Body of pancreas (tissue), 4 donors: ENCODE results near the gene POLR1G. TPM values are rescaled to one million over a fixed set of nuclear protein-coding genes. Genes with fewer than 3 reads are reported as not detected.
A peak's percentile ranks its signal among the peaks of the same experiment; 100 is the strongest.

ENCODE experiments used
- ATAC-seq: fragments of 150-250 bp; one replicate; pipeline ENCODE4 v1.9.1; 2016
- DNase-seq, 4 donors: peaks; one replicate each; pipeline ENCODE4 v3.0.0-alpha.2; 2019
- H3K27ac ChIP-seq, 4 donors: fragments of 200-600 bp; sonication (generic); 1 replicate in 3 of 4; 2 replicates in 1 of 4; pipeline versions ENCODE4 v1.5.1 to v1.6.1; 2016 to 2019; ENCODE audit warnings: mild to moderate bottlenecking in 1 of 4, mixed read lengths in 1 of 4, moderate library complexity in 1 of 4
- H3K27me3 ChIP-seq, 2 donors: fragments of 200-600 bp; sonication (generic); one replicate each; pipeline ENCODE4 v1.6.0; 2016; ENCODE audit warnings: mild to moderate bottlenecking in 1 of 2
- H3K36me3 ChIP-seq, 2 donors: fragments of 200-600 bp; sonication (generic); replicated peaks in 1 of 2; 2 replicates each; pipeline ENCODE4 v1.5.1; 2016; ENCODE audit warnings: low read depth in 2 of 2; ENCODE audit not compliant: insufficient read depth in 1 of 2
- H3K4me1 ChIP-seq: fragments of 200-600 bp; sonication (generic); one replicate; pipeline ENCODE4 v1.6.0; 2016
- H3K4me3 ChIP-seq, 2 donors: fragments of 200-600 bp; sonication (generic); 1 replicate in 1 of 2; 2 replicates in 1 of 2; pipeline ENCODE4 v1.5.1; 2016 to 2019
- H3K9me3 ChIP-seq, 3 donors: fragments of 200-600 bp; sonication (generic); 1 replicate in 2 of 3; 2 replicates in 1 of 3; pipeline ENCODE4 v1.5.1; 2016
- POLR2A ChIP-seq, 3 donors: fragments of 450-650 bp; IDR thresholded peaks; one replicate each; pipeline ENCODE4 v1.6.1; 2016; ENCODE audit warnings: antibody characterized with exemption in 3 of 3, mild to moderate bottlenecking in 2 of 3
- WGBS, 2 donors: methylation state at CpG; one replicate each; pipeline ENCODE4 v1.1.5; 2017; 5-methylcytosine and 5-hydroxymethylcytosine counted together
- intact Hi-C: fragments of 100-400 bp; cut with DNase I; formaldehyde crosslinking; loops from one replicate; pipeline ENCODE4 v1.15.1; 2023
- total RNA-seq, 2 donors: library from RNA; depleted of rRNA; stranded (reverse); fragments of >200 nt; gene quantifications; one replicate each; pipeline ENCODE4 v1.1.0, GENCODE V29; 2016
- TF ChIP-seq, protein P1 (sequence below), 7 experiments: fragments of 450-650 bp in 4 of 7; fragments of 200-600 bp in 3 of 7; sonication (generic) in 3 of 7; IDR thresholded peaks; one replicate each; pipeline ENCODE4 v1.5.1; 2016 to 2019; ENCODE audit warnings: antibody characterized with exemption in 7 of 7

POLR1G gene
- total RNA-seq, 2 donors from 2014 or later = 1.8 to 2.0 TPM

DNA sequence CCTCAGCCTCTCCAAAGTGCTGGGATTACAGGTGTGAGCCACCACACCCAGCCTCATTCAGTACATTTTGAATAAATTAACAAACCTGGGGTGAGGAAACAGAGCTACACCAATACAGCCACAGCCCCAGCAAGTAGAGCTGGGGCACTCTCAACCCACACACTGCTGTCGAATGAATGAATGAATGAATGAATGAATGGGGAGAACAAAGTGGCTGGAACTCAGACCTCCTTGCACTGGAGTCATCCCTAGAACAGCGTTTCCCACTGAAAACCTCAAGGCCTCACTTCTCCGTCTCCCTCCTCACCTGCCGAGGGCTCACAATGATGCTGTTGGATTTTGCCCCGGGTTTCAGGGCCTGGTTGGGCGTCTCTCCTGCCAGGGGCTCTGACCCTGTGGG, 14.4 kb downstream of the POLR1G start:
- DNase-seq (no peak), ATAC-seq (no peak)
- Histone ChIP-seq H3K27ac (no peak overlapping the region), H3K4me3 (no peak overlapping the region), H3K4me1 (peaks cover 26% of the 10 kb centered on the region), H3K27me3 (no peaks in the 10 kb centered on the region), H3K9me3 (no peaks in the 10 kb centered on the region), H3K36me3 (no peaks in the 10 kb centered on the region)
- WGBS, 2 donors = 88 to 94% methylated on average over 6 of the region's 6 CpGs
- TF ChIP-seq POLR2A (IDR thresholded peaks at IDR 0.05) = no peak
- TF ChIP-seq, protein P1, sequence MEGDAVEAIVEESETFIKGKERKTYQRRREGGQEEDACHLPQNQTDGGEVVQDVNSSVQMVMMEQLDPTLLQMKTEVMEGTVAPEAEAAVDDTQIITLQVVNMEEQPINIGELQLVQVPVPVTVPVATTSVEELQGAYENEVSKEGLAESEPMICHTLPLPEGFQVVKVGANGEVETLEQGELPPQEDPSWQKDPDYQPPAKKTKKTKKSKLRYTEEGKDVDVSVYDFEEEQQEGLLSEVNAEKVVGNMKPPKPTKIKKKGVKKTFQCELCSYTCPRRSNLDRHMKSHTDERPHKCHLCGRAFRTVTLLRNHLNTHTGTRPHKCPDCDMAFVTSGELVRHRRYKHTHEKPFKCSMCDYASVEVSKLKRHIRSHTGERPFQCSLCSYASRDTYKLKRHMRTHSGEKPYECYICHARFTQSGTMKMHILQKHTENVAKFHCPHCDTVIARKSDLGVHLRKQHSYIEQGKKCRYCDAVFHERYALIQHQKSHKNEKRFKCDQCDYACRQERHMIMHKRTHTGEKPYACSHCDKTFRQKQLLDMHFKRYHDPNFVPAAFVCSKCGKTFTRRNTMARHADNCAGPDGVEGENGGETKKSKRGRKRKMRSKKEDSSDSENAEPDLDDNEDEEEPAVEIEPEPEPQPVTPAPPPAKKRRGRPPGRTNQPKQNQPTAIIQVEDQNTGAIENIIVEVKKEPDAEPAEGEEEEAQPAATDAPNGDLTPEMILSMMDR (IDR thresholded peaks at IDR 0.05) = no peak
- intact Hi-C loops = no loop called here

DNA sequence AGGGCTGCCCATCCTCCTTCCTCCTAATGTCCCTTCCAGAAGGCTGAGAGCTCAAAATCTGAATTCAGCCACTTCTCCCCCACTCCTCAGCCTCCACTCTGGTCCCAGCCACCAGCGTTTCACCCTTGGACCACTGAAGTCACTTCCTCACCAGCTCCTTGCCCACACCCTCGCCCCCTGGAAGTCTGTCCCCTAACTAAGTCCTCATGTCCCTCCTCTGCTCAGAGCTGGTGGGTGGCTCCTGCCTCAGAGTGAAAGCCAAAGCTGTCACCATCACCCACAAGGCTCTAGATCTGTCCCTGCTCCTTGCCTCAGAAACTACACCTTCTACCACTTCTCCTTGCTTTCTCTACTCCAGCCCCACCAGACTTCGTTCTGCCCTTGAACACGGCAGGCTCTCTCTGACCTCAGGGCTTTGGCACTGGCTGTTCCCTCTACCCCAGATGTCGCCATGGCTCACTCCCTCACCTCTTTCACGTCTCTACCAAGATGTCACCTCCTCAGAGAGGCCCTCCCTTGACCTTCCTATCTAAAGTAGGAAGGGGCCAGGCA, 15.6 kb downstream of the POLR1G start:
- no peak for TF ChIP-seq POLR2A (IDR thresholded peaks at IDR 0.05)
- TF ChIP-seq, protein P1 (IDR thresholded peaks at IDR 0.05) = no peak
- Histone ChIP-seq H3K9me3 (no peaks in the 10 kb centered on the region), H3K4me1 (peaks cover 26% of the 10 kb centered on the region), H3K27me3 (no peaks in the 10 kb centered on the region), H3K4me3 (no peak overlapping the region), H3K36me3 (no peaks in the 10 kb centered on the region), H3K27ac (no peak overlapping the region)
- DNase-seq = no peak
- 73 to 76% methylated on average over 6 of the region's 6 CpGs for WGBS, 2 donors
- ATAC-seq = no peak
- intact Hi-C loops = no loop called here

DNA sequence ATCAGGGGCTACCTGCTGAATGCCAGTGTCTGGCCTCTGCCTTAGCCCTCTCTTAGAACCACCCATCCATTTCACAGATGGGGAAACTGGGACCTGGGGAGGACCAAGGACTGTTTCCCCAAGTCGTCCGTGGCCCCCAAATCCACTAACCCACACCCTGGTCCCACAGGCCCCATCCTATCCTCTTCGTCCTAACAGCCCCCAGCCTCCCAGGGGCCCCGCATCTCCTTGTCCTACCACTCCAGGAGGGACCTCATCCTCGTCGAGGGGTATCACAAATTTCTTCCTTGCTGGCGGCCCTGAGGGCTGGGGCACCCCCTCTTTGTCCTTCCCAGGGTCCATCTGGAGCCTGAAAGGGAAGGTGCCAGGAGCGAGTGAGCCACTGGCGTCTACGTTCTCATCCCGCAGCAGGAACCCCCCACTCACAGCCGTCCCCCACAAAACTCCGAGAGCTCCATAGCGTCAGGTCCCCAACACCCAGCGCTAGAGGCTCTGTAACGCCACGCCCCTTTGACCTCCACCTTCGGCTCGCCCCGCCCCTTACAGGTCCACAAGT, 16.7 kb downstream of the POLR1G start:
- intact Hi-C loops = no loop called here
- peak overlapping the region; percentile 84 to 97 (median 90) for H3K27ac ChIP-seq
- DNase-seq (no peak), ATAC-seq (no peak)
- no peaks in the 10 kb centered on the region for H3K9me3 ChIP-seq
- TF ChIP-seq, protein P1 (IDR thresholded peaks at IDR 0.05) = no peak
- no peak for TF ChIP-seq POLR2A (IDR thresholded peaks at IDR 0.05)
- no peaks in the 10 kb centered on the region for H3K27me3 ChIP-seq
- peaks cover 26% of the 10 kb centered on the region for H3K4me1 ChIP-seq
- peak overlapping the region; percentile 12 to 29 for H3K4me3 ChIP-seq
- WGBS, 2 donors = 9 to 22% methylated on average over 12 to 20 of the region's 20 CpGs
- H3K36me3 ChIP-seq = no peaks in the 10 kb centered on the region

DNA sequence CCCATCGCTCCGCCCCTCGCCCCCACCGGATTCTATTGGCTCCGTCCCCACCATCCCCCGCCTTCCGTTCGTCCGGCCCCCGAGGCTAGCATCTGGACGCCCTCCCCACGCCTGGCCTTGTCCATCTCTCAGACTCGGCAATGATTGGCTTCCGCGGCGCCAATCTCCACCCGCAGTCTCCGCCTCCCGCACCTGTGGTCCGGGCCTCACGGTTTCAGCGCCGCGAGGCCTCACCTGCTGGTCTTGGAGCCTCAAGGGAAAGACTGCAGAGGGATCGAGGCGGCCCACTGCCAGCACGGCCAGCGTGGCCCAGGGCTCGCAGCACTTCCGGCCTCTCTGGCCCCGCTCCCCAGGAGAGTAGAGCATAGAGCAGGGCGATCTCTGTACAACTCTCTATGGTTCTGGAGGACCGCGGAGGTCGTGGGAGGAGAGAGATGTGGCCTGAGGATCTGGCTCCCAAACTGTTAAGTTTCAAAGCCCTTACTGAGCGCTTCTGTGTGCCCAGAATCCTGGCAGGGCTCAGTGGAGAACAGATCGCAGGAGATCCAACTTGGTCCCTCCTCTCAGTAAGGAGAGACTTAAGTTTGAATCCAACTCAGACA, 17.2 kb downstream of the POLR1G start, which contains the start of gene ERCC1:
ERCC1 (minus strand) TSS at position 329 of the 602 bp plus-strand sequence. CDS start 543 bp downstream, outside the sequence.
- Histone ChIP-seq H3K27ac (peak within 1 kb of the TSS; percentile 84 to 97 (median 90)), H3K4me1 (peaks cover 32% of the 10 kb centered on the region), H3K4me3 (peak within 1 kb of the TSS; percentile 12 to 29), H3K27me3 (no peaks in the 10 kb centered on the region), H3K9me3 (no peaks in the 10 kb centered on the region), H3K36me3 (no peaks in the 10 kb centered on the region)
- DNase-seq = peak; percentile 99 to 100 (median 100)
- ATAC-seq = peak; percentile 89
- intact Hi-C loops = no loop called here
- 0% methylated on average over 11 to 37 of the region's 37 CpGs for WGBS, 2 donors
- TF ChIP-seq, protein P1 (IDR thresholded peaks at IDR 0.05) = peak in 2 of 7 experiments; percentile 10 to 17
- peak; percentile 80 to 95 (median 94) for TF ChIP-seq POLR2A (IDR thresholded peaks at IDR 0.05)
